H54 (cell line): ENCODE measurements around the gene IL2RA.
"Not testable (repeated sequence)": the region's sequence is repeated elsewhere in the genome, so short reads cannot be mapped to it uniquely, and the experiment has no call there.

Experiments used
- DNase-seq: peaks from one replicate; pipeline ENCODE4 v3.0.0; 2011; ENCODE audit warnings: low spot score, mixed read lengths; ENCODE audit not compliant: insufficient read length
- FAIRE-seq: peaks from 3 replicates; lab custom pipeline; 2011; peaks lifted over from hg19 to GRCh38; lab: Jason Lieb, UNC
- POLR2A ChIP-seq: IDR thresholded peaks from 2 replicates; pipeline ENCODE4 v1.6.1; 2011; ENCODE audit warnings: low read depth, mild to moderate bottlenecking, low read length

The IL2RA gene

DNA sequence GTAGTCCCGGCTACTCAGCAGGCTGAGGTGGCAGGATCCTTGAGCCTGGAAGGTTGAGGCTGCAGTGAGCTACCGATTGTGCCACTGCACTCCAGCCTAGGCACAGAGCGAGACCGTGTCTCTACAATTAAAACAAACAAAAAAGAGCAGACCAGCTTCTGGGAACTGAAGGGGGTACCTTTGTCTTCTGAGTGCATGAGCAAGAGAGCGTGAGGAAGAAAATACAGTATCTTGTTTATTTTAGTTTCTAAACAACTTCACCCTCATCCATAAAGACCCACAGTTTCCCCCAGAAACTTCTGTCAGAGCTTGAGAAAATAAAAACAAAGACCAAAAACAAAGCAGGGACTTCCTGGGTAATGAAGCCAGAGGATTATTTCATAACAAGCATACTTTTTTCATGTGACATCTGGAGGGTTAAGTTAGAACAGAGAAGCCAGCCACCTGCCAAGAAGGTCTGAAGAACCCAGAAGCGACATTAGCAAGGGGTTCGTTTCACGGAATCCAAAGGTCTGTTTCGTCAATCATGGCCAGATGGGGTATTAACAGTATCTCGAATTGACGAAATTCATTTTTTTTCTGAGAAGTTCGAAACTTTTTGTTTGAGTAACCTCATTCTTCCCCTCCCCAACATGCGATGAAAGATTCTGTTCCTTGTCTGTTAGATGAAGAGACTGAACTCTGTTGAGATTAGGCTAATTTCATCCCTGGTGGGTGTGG, 10.2 kb upstream of the IL2RA start:
- no peak for TF ChIP-seq POLR2A
- FAIRE-seq (no peak), DNase-seq (no peak)

DNA sequence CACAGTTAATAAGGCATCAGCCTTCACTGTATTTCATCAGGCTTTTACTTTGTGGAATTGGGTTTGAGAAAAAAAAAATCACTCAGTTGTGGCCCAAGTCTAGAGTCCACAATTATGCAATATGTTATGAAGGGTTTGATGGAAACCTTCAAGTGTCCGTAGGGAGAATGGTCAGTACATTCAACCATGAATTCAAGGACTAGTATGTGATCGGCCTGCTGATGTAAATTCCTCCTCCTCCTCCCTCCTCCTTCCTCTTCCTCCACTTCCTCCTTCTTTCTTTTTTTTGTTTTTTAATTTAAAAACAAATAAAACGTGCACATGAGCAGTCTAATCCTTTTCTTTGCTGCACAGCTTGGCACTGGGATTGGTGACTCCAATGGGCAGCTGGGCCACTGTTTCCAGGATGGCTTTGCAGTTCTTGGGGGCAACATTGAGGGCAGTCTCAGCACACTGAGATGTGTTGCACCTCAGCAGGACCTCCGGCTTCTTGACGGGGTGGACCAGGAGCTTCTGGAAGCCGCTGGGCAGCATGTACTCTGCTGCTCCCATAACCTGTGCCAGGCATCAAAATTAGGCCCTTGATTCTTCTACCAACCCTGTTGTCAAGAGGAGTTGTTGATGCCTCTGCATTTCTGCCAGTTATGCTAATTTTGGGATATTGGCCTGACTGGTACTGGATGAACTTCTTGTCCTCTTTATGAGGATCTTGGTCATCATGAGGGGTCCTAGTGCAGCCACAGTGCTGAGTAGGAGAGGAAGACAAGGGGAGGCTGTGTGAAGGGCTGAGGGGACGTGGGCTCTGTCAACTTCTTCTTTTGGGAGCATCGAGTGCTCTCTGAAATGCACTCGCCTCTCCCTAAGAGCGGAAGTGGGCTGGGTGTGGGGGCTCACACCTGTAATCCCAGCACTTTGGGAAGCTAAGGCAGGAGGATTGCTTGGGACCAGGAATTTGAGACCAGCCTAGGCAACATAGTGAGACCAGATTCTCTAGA, 9.3 kb upstream of the IL2RA start:
- TF ChIP-seq POLR2A, result no peak
- no peak for FAIRE-seq
- DNase-seq, result no peak

DNA sequence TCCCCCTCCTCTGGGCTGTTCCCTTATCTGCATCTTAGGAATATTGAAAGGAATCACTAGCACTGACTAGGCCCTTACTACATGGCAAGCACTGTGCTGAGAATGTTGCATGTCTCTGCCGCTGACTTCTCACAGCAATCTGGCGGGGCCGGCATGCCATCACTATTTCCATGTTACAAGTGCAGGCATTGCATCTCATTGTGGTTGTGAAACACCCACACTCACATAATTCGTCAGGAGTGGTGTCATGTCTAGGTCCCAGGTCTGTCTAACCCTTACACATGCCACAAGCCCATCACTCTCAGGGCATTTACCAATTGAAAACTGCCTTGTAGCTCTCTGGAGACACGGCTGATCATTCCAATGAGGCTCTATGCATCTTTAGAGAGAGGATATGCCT, 8.5 kb upstream of the IL2RA start:
- no peak for DNase-seq
- TF ChIP-seq POLR2A, result no peak
- no peak for FAIRE-seq

DNA sequence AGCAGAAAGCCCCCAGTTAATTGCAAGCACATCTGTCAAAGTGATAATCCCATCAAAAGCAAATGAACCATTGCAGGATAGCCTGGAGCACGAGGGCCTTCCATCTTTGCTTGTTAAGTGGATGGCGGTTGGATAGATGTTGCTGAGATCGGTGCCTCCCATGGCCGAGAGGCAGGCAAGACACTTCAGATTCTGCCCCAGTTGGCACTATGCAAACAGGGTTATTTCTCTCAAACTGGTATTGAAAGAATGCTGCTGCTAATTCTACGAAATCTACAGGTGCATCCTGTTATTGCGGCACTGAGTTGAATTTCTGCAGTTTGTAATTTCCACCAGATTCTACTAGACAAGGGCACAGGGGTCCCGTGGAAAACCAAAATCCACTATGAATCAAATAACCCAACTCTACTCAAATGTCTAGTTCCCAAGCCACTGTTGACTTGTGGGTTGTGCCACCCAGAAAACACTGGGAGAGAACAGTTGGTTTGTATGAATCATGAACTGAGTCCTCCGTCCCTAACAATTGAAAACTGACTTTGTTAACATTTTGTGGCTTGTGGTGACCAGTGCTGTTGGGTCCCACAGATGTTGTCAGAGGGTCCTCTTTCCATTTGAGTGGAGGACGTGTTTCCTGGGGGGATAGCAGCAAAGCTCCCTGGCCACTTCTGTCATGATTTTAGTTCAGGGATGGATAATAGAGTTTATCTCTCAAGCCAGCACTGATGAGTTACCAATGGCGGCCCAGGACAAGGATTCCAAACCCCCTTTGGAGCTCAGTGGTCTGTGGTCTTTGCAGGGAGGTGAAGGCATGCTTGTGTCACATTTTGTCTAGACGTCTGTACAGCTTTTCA, 7.1 kb upstream of the IL2RA start:
- FAIRE-seq, result no peak
- no peak for TF ChIP-seq POLR2A
- no peak for DNase-seq

DNA sequence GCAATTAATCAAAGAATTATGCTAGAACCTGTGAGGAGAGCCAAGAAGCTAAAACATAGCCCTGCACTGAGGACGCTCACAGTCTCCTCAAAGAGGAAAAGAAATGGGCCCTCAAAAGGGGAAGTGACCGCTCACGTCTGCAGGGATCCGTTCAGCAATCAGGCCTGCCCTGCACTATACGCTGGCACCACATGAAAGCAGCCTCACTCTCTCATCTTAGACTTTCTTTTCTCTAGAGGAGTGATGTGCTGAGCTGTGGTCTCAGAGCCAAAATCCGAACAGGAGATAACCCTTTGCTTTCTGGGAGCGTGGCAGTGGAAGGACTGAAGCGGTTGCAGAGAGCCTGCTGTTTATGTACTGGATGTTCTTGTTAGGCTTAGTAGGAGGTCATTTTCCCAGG, 6.3 kb upstream of the IL2RA start:
- no peak for TF ChIP-seq POLR2A
- DNase-seq (no peak), FAIRE-seq (no peak)

DNA sequence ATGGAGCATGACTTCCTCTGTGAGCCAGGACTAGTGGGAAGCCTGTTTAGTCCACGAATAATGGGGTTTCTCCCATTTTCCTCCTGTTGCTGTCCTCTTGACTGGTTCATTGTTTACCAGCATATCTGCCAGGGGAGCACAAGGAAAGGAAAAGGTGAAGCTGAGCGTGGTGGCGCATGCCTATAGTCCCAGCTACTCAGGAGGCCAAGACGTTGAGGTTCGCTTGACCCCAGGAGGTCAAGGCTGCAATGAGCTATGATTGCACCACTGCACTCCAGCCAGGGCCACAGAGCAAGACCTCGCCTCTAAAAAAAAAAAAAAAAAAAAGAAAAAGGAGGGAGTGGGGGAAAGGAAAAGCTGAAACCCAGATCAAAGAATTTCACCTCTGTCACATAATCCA, 5.8 kb upstream of the IL2RA start:
- FAIRE-seq (no peak), DNase-seq (no peak)
- no peak for TF ChIP-seq POLR2A

DNA sequence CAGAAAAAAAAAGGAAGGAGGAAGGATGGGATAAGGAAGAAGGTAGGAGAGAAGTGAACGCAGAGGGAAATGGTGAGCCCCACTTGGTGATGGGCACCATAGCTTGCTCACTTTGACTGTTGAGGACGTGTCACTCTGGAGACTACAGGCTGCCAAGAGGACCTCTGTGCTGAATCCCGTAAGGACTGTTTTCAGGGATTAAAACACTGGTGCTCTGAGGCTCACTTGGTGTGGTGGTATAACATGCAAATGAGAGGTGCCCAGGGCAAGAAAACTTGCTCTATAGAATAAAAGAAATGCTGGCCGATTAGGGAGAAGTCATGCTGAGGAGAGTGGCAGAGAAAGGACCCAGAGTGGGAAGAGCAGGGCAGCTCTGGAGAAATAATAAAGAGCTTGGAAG, 5.3 kb upstream of the IL2RA start:
- no peak for FAIRE-seq
- TF ChIP-seq POLR2A, result no peak

DNA sequence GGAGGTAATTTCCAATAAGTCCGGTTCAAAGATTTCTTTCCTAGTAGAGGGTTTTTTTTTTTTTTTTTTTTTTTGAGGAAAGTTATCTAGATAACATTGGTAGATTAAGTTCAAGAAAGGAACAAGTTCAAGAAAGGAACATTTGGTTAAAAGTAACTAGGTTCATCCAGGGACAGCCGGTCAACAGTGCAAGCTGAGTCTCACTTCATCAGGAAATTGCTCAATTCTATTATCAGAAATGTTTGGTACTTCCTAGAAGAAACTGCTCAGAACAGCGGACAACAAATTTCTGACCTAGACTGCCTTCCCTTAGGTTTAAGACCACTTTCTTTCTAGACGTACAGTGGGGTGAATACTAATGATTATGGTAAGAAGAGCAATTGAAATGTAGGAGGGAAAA, 3.7 kb upstream of the IL2RA start:
- TF ChIP-seq POLR2A, result no peak
- DNase-seq, result no peak
- FAIRE-seq, result no peak

More for the DNA sequence above, 5.3 kb upstream of the IL2RA start:
- no peak for DNase-seq

DNA sequence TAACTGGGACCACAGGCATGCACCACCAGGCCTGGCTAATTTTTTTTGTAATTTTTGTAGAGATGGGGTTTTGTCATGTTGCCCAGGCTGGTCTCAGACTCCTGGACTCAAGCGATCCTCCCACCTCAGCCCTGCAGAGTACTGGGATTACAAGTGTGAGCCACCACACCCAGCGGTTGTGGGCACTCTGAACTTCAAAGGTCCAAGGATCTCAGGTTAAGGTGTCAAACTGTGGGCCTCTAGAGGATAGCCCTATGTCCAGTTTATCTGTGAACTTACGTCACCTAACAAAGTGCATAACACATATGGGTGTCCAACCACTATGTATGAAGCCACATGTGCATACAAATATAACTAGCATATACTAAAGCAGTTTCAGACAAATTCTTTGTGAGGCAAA, 3.2 kb upstream of the IL2RA start:
- DNase-seq (no peak), FAIRE-seq (no peak)
- no peak for TF ChIP-seq POLR2A

DNA sequence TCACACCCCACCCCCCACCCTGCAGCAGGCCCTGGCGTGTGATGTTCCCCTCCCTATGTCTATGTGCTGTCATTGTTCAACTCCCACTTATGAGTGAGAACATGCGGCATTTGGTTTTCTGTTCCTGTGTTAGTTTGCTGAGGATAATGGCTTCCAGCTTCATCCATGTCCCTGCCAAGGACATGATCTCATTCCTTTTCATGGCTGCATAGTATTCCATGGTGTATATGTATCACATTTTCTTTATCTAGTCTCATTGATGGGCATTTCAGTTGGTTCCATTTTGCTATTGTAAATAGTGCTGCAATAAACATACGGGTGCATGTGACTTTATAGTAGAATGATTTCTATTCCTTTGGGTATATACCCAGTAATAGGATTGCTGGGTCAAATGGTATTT, 2.6 kb upstream of the IL2RA start:
- not testable (repeated sequence) for FAIRE-seq

DNA sequence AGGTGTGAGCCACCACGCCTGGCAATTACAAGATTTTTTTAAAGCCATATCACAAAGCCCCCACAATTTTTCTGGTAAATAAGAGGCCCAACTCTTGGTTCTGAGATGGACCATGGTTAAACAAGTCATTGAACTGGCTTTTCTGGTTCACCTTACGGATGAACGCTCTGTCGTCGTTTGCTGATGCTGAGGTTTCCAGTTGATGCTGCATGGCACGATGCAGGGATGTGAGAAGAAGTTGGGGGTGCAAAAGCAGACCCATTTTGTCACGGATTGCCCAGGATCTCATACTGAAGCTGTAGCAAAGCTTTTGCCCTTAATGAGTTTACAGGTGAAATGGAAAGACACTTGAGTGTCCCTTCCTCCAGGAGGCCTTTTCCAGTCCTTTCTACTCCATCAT, 2.0 kb upstream of the IL2RA start:
- DNase-seq (no peak), FAIRE-seq (no peak)
- TF ChIP-seq POLR2A, result no peak

More for the DNA sequence above, 2.6 kb upstream of the IL2RA start:
- not testable (repeated sequence) for DNase-seq

DNA sequence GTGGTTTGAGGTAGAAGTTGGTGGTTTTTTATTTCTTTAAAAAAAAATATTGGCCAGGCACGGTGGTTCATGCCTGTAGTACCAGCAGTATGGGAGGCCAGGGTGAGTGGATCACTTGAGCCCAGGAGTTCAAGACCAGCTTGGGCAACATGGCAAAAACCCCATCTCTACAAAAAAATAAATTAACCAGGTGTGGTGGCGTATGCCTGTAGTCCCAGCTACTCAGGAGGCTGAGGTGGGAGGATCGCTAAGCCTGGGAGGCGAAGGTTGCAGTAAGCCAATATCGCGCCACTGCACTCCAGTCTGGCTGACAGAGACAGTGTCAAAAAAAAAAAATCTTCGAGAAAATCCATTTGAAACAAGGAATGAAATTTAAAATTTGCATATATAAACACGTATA, 1.1 kb downstream of the IL2RA start:
- TF ChIP-seq POLR2A, result no peak
- FAIRE-seq, result no peak

DNA sequence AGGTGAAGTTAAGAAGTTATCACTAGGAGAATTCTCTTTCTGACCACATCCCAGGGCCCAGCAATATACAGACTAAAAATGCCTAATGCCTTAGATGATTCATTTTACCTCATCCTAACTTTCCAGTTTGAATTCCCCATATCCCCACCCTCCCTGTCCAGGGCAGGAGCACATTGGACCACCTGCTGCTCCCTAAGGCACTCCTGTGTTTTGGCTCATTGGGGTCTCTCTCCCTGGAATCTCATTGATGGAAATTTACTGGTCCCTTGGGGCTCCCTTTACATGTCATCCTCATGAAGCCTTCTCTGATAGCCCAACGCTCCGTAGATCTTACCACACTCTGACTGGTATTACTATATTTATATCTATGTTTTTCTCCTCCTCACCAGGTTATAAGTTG, 2.7 kb downstream of the IL2RA start:
- FAIRE-seq, result no peak
- DNase-seq, result no peak
- TF ChIP-seq POLR2A, result no peak

More for the DNA sequence above, 1.1 kb downstream of the IL2RA start:
- DNase-seq, result no peak

DNA sequence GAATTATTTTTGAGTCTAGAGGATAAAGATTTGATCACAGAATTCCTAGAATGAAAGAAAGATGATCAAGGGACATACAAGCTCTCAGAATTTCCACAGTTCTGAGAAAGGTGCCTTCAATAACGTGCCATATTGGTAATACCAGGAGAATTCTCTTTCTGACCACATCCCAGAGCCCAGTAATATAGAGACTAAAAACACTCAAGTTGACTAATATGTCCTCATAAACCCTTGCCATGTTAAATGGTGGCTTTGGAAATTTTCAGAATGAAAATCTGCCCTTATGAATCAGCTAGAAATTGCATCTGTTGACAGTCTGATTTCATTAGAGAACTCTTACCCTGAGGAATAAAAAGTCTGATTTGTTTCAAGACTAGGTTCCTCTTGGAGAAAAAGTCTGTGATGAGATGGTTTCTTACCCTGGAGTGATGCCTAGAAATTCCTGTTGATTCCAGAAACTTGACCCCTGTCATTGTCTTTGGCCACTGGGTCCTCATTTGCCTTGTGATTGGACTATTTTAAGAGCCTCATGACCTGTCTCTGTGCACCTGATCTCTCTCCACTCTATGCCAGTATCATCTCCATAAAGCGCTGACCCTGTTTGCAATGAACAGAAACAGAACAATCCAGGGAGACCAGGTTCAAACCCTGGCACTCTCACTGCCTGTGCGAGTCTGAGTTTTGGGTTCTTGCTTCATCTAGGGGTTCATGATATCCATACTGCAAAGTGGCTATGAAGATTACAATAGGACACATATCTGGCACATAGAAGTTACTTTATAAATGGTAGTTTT, 3.3 kb downstream of the IL2RA start:
- FAIRE-seq, result no peak
- no peak for TF ChIP-seq POLR2A
- no peak for DNase-seq
